Caco-2 (cell line): ENCODE measurements around the gene MT1A. TPM values are rescaled to one million over a fixed set of nuclear protein-coding genes. Genes with fewer than 3 reads are reported as not detected.

Experiments used
- BruUV-seq: library from RNA; stranded (reverse); fragments of 400-500 nt; replicated peaks from 2 replicates; lab custom pipeline; 2021; lab: Mats Ljungman, UMichigan
- CTCF ChIA-PET: fragments of 300-600 bp; sonication (Branson Sonifier 250); formaldehyde crosslinking; loops from one replicate; lab custom pipeline; 2022; ENCODE audit warnings: antibody characterized with exemption; lab: Charles Lee
- POLR2A ChIA-PET: fragments of 300-600 bp; sonication (Branson Sonifier 250); formaldehyde crosslinking; loops from one replicate; lab custom pipeline; 2022; ENCODE audit warnings: antibody characterized with exemption; lab: Charles Lee
- DNase-seq, 2 experiments: peaks; one replicate each; pipeline versions ENCODE4 v3.0.0 to v3.0.0-alpha.2; 2020 to 2022
- H3K27me3 ChIP-seq: replicated peaks from 2 replicates; pipeline ENCODE4 v1.6.0; 2011; ENCODE audit warnings: low read length; ENCODE audit not compliant: control insufficient read depth, insufficient read depth
- H3K36me3 ChIP-seq: 2 replicates; pipeline ENCODE4 v1.5.1; 2011; ENCODE audit warnings: low read length; ENCODE audit not compliant: control insufficient read depth, insufficient read depth
- H3K4me1 ChIP-seq: fragments of 250-450 bp; sonication (Bioruptor Pico); 2 replicates; pipeline ENCODE4 v1.5.1; 2020; ENCODE audit warnings: mild to moderate bottlenecking
- H3K4me3 ChIP-seq: 2 replicates; pipeline ENCODE4 v1.5.1; 2011; ENCODE audit warnings: low read depth, mild to moderate bottlenecking, control low read depth, low read length
- H3K9me3 ChIP-seq: fragments of 250-450 bp; sonication (Bioruptor Pico); 2 replicates; pipeline ENCODE4 v1.5.1; 2020; ENCODE audit warnings: mild to moderate bottlenecking, moderate library complexity
- H3K27ac Mint-ChIP-seq: one replicate; pipeline ENCODE4 v1.8.0; 2022; ENCODE audit warnings: mixed read lengths; ENCODE audit not compliant: unreplicated experiment
- H3K27me3 Mint-ChIP-seq: one replicate; pipeline ENCODE4 v1.8.0; 2022; ENCODE audit warnings: mixed read lengths; ENCODE audit not compliant: insufficient read depth, unreplicated experiment
- H3K36me3 Mint-ChIP-seq: one replicate; pipeline ENCODE4 v1.8.0; 2022; ENCODE audit warnings: mild to moderate bottlenecking, mixed read lengths; ENCODE audit not compliant: insufficient read depth, unreplicated experiment
- H3K4me1 Mint-ChIP-seq: one replicate; pipeline ENCODE4 v1.8.0; 2022; ENCODE audit warnings: low read depth, mixed read lengths; ENCODE audit not compliant: unreplicated experiment
- H3K4me3 Mint-ChIP-seq: one replicate; pipeline ENCODE4 v1.8.0; 2022; ENCODE audit warnings: mild to moderate bottlenecking, moderate library complexity, mixed read lengths; ENCODE audit not compliant: unreplicated experiment
- H3K9me3 Mint-ChIP-seq: one replicate; pipeline ENCODE4 v1.8.0; 2022; ENCODE audit warnings: mixed read lengths; ENCODE audit not compliant: unreplicated experiment
- intact Hi-C: fragments of 100-400 bp; cut with micrococcal nuclease; formaldehyde crosslinking; loops from one replicate; pipeline ENCODE4 v1.10.0; 2022; ENCODE audit not compliant: unreplicated experiment
- total RNA-seq: library from RNA; stranded (reverse); gene quantifications from 2 replicates; pipeline ENCODE4 v1.2.3, GENCODE V29; 2022
- TF ChIP-seq, protein P1 (sequence below), 2 experiments: fragments of 200-600 bp in 1 of 2; IDR thresholded peaks; 1 replicate in 1 of 2; 2 replicates in 1 of 2; pipeline versions ENCODE4 v1.5.1 to v1.8.0; 2011 to 2022; ENCODE audit warnings: antibody characterized with exemption in 1 of 2, control low read depth in 1 of 2, inconsistent platforms in 1 of 2, low read depth in 1 of 2, low read length in 1 of 2, mild to moderate bottlenecking in 1 of 2, moderate library complexity in 1 of 2; ENCODE audit not compliant: insufficient read depth in 1 of 2, severe bottlenecking in 1 of 2, unreplicated experiment in 1 of 2

Gene MT1A
- total RNA-seq, 1 experiment from 2014 or later = 2.5 TPM

- Mint-ChIP-seq H3K36me3 (no peaks in the 10 kb centered on the region), H3K27me3 (peaks cover 4% of the 10 kb centered on the region), H3K9me3 (peaks cover 11% of the 10 kb centered on the region), H3K4me3 (no peak overlapping the region), H3K27ac (no peak overlapping the region), H3K4me1 (peaks cover 17% of the 10 kb centered on the region)
- CTCF ChIA-PET = no interaction called here
- POLR2A ChIA-PET = no interaction called here
- Histone ChIP-seq H3K4me3 (no peak overlapping the region), H3K27me3 (no peaks in the 10 kb centered on the region), H3K4me1 (peaks cover 7% of the 10 kb centered on the region), H3K9me3 (peaks cover 8% of the 10 kb centered on the region), H3K36me3 (no peaks in the 10 kb centered on the region)
- intact Hi-C loops = no loop called here
- DNase-seq = no peak
- no TSS peak for BruUV-seq
- TF ChIP-seq, protein P1, sequence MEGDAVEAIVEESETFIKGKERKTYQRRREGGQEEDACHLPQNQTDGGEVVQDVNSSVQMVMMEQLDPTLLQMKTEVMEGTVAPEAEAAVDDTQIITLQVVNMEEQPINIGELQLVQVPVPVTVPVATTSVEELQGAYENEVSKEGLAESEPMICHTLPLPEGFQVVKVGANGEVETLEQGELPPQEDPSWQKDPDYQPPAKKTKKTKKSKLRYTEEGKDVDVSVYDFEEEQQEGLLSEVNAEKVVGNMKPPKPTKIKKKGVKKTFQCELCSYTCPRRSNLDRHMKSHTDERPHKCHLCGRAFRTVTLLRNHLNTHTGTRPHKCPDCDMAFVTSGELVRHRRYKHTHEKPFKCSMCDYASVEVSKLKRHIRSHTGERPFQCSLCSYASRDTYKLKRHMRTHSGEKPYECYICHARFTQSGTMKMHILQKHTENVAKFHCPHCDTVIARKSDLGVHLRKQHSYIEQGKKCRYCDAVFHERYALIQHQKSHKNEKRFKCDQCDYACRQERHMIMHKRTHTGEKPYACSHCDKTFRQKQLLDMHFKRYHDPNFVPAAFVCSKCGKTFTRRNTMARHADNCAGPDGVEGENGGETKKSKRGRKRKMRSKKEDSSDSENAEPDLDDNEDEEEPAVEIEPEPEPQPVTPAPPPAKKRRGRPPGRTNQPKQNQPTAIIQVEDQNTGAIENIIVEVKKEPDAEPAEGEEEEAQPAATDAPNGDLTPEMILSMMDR (IDR thresholded peaks at IDR 0.05; ENCODE audit: insufficient read depth in 1 of 2, low read depth in 1 of 2, low read length in 1 of 2, severe bottlenecking in 1 of 2, unreplicated experiment in 1 of 2) = no peak
These were observed 50.7 kb downstream of the MT1A start for GRCh38 chr16:56689171-56689570.

Other genes with a start within 250 kb of the MT1A start
- gene AMFR, start 213.1 kb upstream of the MT1A start, total RNA-seq = 101 and 106 TPM in 2 replicates
- 305 and 311 TPM in 2 replicates for gene NUDT21, start 187.3 kb upstream of the MT1A start, total RNA-seq
- gene OGFOD1, start 187.1 kb upstream of the MT1A start, total RNA-seq = 75.5 and 79.0 TPM in 2 replicates
- gene BBS2, start 118.6 kb upstream of the MT1A start, total RNA-seq = 25.6 and 27.7 TPM in 2 replicates
- not detected in 2 replicates for gene MT4, start 73.6 kb upstream of the MT1A start, total RNA-seq
- not detected in 2 replicates for gene MT3, start 49.1 kb upstream of the MT1A start, total RNA-seq
- 4.3 and 10.5 TPM in 2 replicates for gene MT2A, start 30.1 kb upstream of the MT1A start, total RNA-seq
- 0.56 and 2.0 TPM in 2 replicates for gene MT1E, start 12.9 kb upstream of the MT1A start, total RNA-seq
- not detected in 2 replicates for gene MT1M, start 6.0 kb upstream of the MT1A start, total RNA-seq
- gene MT1B, start 13.2 kb downstream of the MT1A start, total RNA-seq = not detected in 2 replicates
- 2.8 and 12.5 TPM in 2 replicates for gene MT1F, start 19.3 kb downstream of the MT1A start, total RNA-seq
- gene MT1G, start 29.4 kb downstream of the MT1A start, total RNA-seq = not detected in 2 replicates
- gene MT1H, start 31.1 kb downstream of the MT1A start, total RNA-seq = not detected in 2 replicates
- gene MT1X, start 43.8 kb downstream of the MT1A start, total RNA-seq = 4.4 and 18.3 TPM in 2 replicates
- 148 and 149 TPM in 2 replicates for gene NUP93, start 91.5 kb downstream of the MT1A start, total RNA-seq
- 0.67 and 0.73 TPM in 2 replicates for gene SLC12A3, start 226.5 kb downstream of the MT1A start, total RNA-seq